C4-2B (cell line): Measurements from ENCODE around the gene ABCC10.
"Not testable (repeated sequence)": the region's sequence is repeated elsewhere in the genome, so short reads cannot be mapped to it uniquely, and the experiment has no call there.

ENCODE experiments used
- H3K27ac ChIP-seq: fragments of 450-650 bp; 2 replicates; pipeline ENCODE4 v1.5.1; 2017
- ZFX ChIP-seq: fragments of 450-650 bp; IDR thresholded peaks from 2 replicates; pipeline ENCODE4 v1.6.1; 2017
- TF ChIP-seq, protein P1 (sequence below): fragments of 450-650 bp; conservative IDR thresholded peaks from 2 replicates; pipeline ENCODE4 v1.5.1; 2017; ENCODE audit warnings: mild to moderate bottlenecking

Gene ABCC10

GRCh38 chr6:43496370-43497128, 69.2 kb downstream of the ABCC10 start:
- H3K27ac ChIP-seq: no peak overlapping the region
- no peak for TF ChIP-seq ZFX
- TF ChIP-seq, protein P1, sequence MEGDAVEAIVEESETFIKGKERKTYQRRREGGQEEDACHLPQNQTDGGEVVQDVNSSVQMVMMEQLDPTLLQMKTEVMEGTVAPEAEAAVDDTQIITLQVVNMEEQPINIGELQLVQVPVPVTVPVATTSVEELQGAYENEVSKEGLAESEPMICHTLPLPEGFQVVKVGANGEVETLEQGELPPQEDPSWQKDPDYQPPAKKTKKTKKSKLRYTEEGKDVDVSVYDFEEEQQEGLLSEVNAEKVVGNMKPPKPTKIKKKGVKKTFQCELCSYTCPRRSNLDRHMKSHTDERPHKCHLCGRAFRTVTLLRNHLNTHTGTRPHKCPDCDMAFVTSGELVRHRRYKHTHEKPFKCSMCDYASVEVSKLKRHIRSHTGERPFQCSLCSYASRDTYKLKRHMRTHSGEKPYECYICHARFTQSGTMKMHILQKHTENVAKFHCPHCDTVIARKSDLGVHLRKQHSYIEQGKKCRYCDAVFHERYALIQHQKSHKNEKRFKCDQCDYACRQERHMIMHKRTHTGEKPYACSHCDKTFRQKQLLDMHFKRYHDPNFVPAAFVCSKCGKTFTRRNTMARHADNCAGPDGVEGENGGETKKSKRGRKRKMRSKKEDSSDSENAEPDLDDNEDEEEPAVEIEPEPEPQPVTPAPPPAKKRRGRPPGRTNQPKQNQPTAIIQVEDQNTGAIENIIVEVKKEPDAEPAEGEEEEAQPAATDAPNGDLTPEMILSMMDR: no peak; the same call in 1 of the 2 replicates

DNA sequence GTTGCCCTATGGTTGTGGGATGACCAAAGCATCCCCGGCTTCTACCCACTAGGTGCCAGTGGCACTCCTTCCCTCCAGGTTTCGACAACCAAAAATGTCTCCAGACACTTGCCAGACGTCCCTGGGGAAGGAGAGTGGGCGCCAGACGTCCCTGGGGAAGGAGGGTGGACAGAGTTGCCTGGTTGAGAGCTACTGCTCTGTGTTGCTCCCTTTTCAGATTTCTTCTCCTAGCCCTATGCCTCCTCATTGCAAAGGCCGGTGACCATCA, 69.7 kb downstream of the ABCC10 start:
- TF ChIP-seq, protein P1: no peak
- TF ChIP-seq ZFX: no peak
- H3K27ac ChIP-seq: no peak overlapping the region

GRCh38 chr6:43497689-43498088, 70.3 kb downstream of the ABCC10 start:
- no peak for TF ChIP-seq ZFX
- TF ChIP-seq, protein P1: no peak

GRCh38 chr6:43498291-43498690, 71.0 kb downstream of the ABCC10 start:
- H3K27ac ChIP-seq: not testable (repeated sequence)

More at GRCh38 chr6:43497689-43498088, 70.3 kb downstream of the ABCC10 start:
- no peak overlapping the region for H3K27ac ChIP-seq

GRCh38 chr6:43499028-43499815, 71.9 kb downstream of the ABCC10 start:
- TF ChIP-seq, protein P1: no peak
- TF ChIP-seq ZFX: no peak
- H3K27ac ChIP-seq: no peak overlapping the region
